ENCODE measurements around the gene HID1. TPM values are rescaled to one million over a fixed set of nuclear protein-coding genes. Genes with fewer than 3 reads are reported as not detected.

Gene HID1
- total RNA-seq, 1 experiment from 2014 or later, result 43.8 TPM

GRCh38 chr17:75009139-75009724 lies 36.7 kb upstream of the HID1 start:
- ChIA-PET CTCF (interaction anchor here (1.4 kb wide), 1 partner anchor 47 kb away, joined by 8 read pairs; no protein-coding TSS in a partner anchor), POLR2A (interaction anchor here (2.7 kb wide), 1 partner anchor 21 kb away, joined by 9 read pairs; the partner anchor contains the start of gene CDR2L), RAD21 (ENCODE audit: low non-redundant PET in 1 of 2, low total read pairs in 2 of 2, uncharacterized antibody in 2 of 2, unreplicated experiment in 2 of 2) (no interaction called here)
- no peak overlapping the region for H3K4me2 ChIP-seq (ENCODE audit: low read length)
- TF ChIP-seq EZH2phosphoT487 (IDR thresholded peaks at IDR 0.05; ENCODE audit: borderline replicate concordance) (no peak), CBX3 (IDR thresholded peaks at IDR 0.05; ENCODE audit: low read depth) (no peak), EZH2 (IDR thresholded peaks at IDR 0.05) (no peak)
- no TSS peak for BruUV-seq (replicated peaks)
- intact Hi-C loops (cut with micrococcal nuclease), result no loop called here
- no peaks in the 10 kb centered on the region for H3K9me3 ChIP-seq (ENCODE audit: control insufficient read depth in 1 of 2, insufficient read depth in 1 of 2, low read depth in 1 of 2, low read length in 2 of 2)
- peaks cover 0 to under 1% of the 10 kb centered on the region in 2 experiments; a peak in 1 of 4 replicates for H3K36me3 ChIP-seq (ENCODE audit: control insufficient read depth in 1 of 2, insufficient read depth in 2 of 2, low read length in 2 of 2)
- H3K79me2 ChIP-seq (ENCODE audit: insufficient read depth, low read length), result peaks cover 16% of the 10 kb centered on the region
- no peak overlapping the region for H3K4me3 ChIP-seq (replicated peaks in 1 of 2; ENCODE audit: low read depth in 1 of 2, low read length in 2 of 2)
- peaks cover 11 to 19% of the 10 kb centered on the region in 2 experiments for H3K4me1 ChIP-seq (ENCODE audit: control insufficient read depth in 1 of 2, insufficient read depth in 2 of 2, low read length in 2 of 2)
- DNase-seq (ENCODE audit: low read depth, low spot score) (no peak), ATAC-seq (no peak)
- H2AFZ ChIP-seq (ENCODE audit: low read depth, low read length, poor library complexity, severe bottlenecking), result no peak overlapping the region
- H3K9me2 ChIP-seq (ENCODE audit: insufficient read depth), result no peaks in the 10 kb centered on the region
- no peak overlapping the region for H3K27ac ChIP-seq (ENCODE audit: low read depth, low read length)
- no peaks in the 10 kb centered on the region for H4K20me1 ChIP-seq (ENCODE audit: insufficient read depth)
- H3K9ac ChIP-seq (ENCODE audit: low read length), result no peak overlapping the region
- H3K27me3 ChIP-seq (ENCODE audit: insufficient read depth, low read length), result no peaks in the 10 kb centered on the region

DNA sequence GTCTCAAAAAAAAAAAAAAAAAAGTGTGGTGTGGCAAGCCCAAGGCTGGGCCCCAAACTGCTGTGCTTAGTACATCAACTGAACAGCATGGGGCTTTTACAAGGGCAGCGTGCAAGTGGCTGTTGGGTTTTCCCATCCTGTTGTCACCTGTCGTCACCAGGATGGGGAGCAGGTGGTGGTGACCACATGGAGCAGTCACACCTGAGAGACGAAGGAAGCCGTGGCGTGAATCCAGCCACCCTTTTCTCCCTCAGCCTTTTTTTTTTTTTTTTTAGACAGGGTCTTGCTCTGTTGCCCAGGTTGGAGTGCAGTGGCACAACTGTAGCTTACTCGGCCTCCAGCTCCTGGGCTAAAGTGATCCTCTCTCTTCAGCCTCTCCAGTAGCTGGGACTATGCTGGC lies 35.8 kb upstream of the HID1 start:
- BruUV-seq (replicated peaks), result no TSS peak
- no peak overlapping the region for H2AFZ ChIP-seq (ENCODE audit: low read depth, low read length, poor library complexity, severe bottlenecking)
- H3K27me3 ChIP-seq (ENCODE audit: insufficient read depth, low read length), result no peaks in the 10 kb centered on the region
- H3K79me2 ChIP-seq (ENCODE audit: insufficient read depth, low read length), result peaks cover 8% of the 10 kb centered on the region
- no peak overlapping the region for H3K27ac ChIP-seq (ENCODE audit: low read depth, low read length)
- TF ChIP-seq RAD21 (IDR thresholded peaks at IDR 0.05; ENCODE audit: low read depth), result no peak
- no peaks in the 10 kb centered on the region for H3K9me3 ChIP-seq (ENCODE audit: control insufficient read depth in 1 of 2, insufficient read depth in 1 of 2, low read depth in 1 of 2, low read length in 2 of 2)
- peaks cover 4 to 13% of the 10 kb centered on the region in 2 experiments; a peak in 3 of 4 replicates for H3K4me1 ChIP-seq (ENCODE audit: control insufficient read depth in 1 of 2, insufficient read depth in 2 of 2, low read length in 2 of 2)
- H3K4me3 ChIP-seq (replicated peaks in 1 of 2; ENCODE audit: low read depth in 1 of 2, low read length in 2 of 2), result no peak overlapping the region
- H3K4me2 ChIP-seq (ENCODE audit: low read length), result no peak overlapping the region
- no peaks in the 10 kb centered on the region for H4K20me1 ChIP-seq (ENCODE audit: insufficient read depth)
- DNase-seq (ENCODE audit: low read depth, low spot score) (no peak), ATAC-seq (no peak)
- POLR2A ChIA-PET, result no interaction called here
- RAD21 ChIA-PET (ENCODE audit: low non-redundant PET in 1 of 2, low total read pairs in 2 of 2, uncharacterized antibody in 2 of 2, unreplicated experiment in 2 of 2), result interaction anchor here in 1 of 2 experiments (0.7 kb wide), 1 partner anchor 46 kb away, joined by 3 read pairs; no protein-coding TSS in a partner anchor
- no peaks in the 10 kb centered on the region for H3K9me2 ChIP-seq (ENCODE audit: insufficient read depth)
- intact Hi-C loops (cut with micrococcal nuclease), result no loop called here
- no peak overlapping the region for H3K9ac ChIP-seq (ENCODE audit: low read length)
- peaks cover 0 to 2% of the 10 kb centered on the region in 2 experiments; a peak in 1 of 4 replicates for H3K36me3 ChIP-seq (ENCODE audit: control insufficient read depth in 1 of 2, insufficient read depth in 2 of 2, low read length in 2 of 2)
- CTCF ChIA-PET, result interaction anchor here (1.4 to 4.0 kb wide), 2 partner anchors 47 kb away, joined by 8 to 32 read pairs; no protein-coding TSS in a partner anchor
